ENCODE results near the gene CSTA. TPM values are rescaled to one million over a fixed set of nuclear protein-coding genes. Genes with fewer than 3 reads are reported as not detected.

The CSTA gene
- total and polyA plus RNA-seq, 2 of the 8 experiments (the other 6 are each of a cell fraction or from before 2014, with no cell fraction given): not detected

GRCh38 chr3:122284486-122284885 lies 40.6 kb upstream of the CSTA start (continued):
- TF ChIP-seq SP1 (IDR thresholded peaks at IDR 0.05; ENCODE audit: low read depth, low read length) (no peak), TBP (IDR thresholded peaks at IDR 0.05; ENCODE audit: low read depth, low read length) (no peak), CBX5 (IDR thresholded peaks at IDR 0.05; ENCODE audit: low read depth, low read length) (no peak), CHD1 (IDR thresholded peaks at IDR 0.05; ENCODE audit: low read depth, low read length) (no peak)

Measured in H1 (cell line).